SH-SY5Y (cell line): ENCODE results near the gene SAP25.

ENCODE experiments used
- GATA2 ChIP-seq: IDR thresholded peaks from 2 replicates; pipeline ENCODE4 v1.6.1; 2011; ENCODE audit warnings: mild to moderate bottlenecking, low read depth, low read length
- GATA3 ChIP-seq: IDR thresholded peaks from 2 replicates; pipeline ENCODE4 v1.6.1; 2011; ENCODE audit warnings: low read depth, mild to moderate bottlenecking, low read length, moderate library complexity

- TF ChIP-seq GATA2 (no peak), GATA3 (no peak)
Observed at GRCh38 chr7:100580466-100581283, 7.0 kb upstream of the SAP25 start.
